Measurements from ENCODE around the gene ALPP.
"Not testable (repeated sequence)": the region's sequence is repeated elsewhere in the genome, so short reads cannot be mapped to it uniquely, and the experiment has no call there.

Gene ALPP

DNA sequence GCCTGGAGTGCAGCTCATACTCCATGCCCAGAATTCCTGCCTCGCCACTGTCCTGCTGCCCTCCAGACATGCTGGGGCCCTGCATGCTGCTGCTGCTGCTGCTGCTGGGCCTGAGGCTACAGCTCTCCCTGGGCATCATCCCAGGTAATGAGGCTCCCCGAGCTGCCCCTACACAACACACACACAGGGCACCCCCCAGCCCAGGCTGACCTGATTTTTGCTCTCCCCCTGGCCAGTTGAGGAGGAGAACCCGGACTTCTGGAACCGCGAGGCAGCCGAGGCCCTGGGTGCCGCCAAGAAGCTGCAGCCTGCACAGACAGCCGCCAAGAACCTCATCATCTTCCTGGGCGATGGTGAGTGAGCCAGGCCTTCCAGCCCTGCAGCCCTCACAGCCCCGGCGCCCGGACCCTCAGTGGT is at the start of gene ALPP:
TSS of gene ALPP (plus strand) at position 17 of the 417 bp plus-strand sequence. CDS start at position 69, 52 bp downstream.
- not testable (repeated sequence) for H3K4me3 ChIP-seq (ENCODE audit: low read depth, low read length); DNase-seq (ENCODE audit: low read depth)

DNA sequence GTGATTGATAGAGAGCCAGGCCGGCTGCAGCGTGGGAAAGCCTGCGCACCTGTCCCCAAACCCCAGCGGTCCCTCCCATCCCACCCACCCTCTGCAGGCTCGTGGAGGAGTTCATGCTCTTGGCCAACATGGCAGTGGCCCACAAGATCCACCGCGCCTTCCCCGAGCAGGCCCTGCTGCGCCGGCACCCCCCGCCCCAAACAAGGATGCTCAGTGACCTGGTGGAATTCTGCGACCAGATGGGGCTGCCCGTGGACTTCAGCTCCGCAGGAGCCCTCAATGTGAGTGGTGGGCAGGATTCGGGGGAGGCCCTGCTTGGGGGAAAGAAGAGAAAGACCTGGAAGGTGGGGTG is 48.9 kb upstream of the ALPP start:
- DNase-seq (ENCODE audit: low read depth) = no peak
- TF ChIP-seq CTCF (IDR thresholded peaks at IDR 0.05; ENCODE audit: insufficient read depth, low read depth, low read length, missing control alignments) = no peak
- no peak overlapping the region for H3K4me3 ChIP-seq (ENCODE audit: low read depth, low read length)

DNA sequence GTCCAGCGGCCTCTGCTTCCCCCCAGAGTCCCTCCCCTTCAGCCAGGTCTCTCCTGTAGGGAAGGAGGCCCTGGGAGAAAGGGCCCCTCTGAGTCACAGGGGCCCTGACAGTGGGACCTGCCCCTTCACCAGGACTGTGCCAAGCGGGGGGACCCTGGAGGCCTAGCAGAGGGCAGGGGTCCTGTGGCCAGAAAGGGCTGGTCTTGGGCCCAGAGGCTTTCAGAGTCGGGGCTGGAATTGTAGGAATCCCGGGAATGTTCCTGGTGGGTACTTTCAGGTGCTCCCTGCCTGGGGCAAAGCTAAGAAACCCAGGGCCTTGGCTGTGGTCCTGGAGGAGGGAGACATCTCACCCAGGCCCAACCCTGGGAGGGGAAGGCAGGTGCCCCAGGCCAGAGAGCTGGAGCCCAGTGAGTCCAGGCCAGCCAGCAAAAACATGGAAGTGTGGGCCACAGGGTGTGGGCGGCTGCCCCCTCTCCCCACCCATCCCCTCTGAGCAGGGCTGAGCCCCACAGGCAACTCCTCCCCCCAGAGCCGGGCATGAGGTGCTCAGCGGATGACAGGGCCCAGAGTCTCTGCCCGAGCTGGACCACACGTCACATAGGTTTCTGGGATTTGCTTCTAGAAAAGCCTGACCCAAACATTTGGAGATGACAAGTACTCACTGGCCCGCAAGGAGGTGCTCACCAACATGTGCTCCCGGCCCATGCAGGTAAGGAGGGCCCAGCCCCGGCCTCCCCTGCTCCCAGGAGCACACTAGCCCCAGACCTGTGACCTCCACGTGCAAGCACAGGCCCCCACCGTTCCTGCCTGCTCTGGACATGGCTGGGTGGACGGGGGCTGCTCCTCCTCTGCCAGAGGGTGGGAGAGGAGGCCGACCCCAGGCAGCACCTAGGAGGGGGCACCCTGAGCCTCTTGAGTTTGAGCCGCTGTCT is 48.2 kb upstream of the ALPP start:
- H3K4me3 ChIP-seq (ENCODE audit: low read depth, low read length) = no peak overlapping the region
- DNase-seq (ENCODE audit: low read depth) = no peak
- no peak for TF ChIP-seq CTCF (IDR thresholded peaks at IDR 0.05; ENCODE audit: insufficient read depth, low read depth, low read length, missing control alignments)

DNA sequence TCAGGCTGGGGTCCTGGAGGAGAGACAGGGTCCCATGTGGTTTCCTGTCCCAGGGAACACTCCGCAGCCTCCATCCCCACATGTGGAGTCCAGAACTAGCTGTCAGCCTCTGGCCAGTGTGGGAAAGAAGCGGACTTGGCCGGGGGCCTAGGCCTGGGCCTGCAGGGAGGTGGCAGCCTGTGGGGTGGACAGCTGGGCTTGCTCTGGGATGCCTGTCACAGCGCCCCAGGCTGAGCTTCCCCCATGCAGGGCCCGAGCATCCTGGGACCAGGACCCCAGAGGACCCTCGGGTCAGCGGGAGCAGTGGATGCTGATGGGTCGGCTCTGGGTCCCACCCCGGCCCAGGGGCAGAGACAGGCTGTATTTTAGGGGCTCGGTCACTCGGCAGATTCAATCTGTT is 47.5 kb upstream of the ALPP start:
- H3K4me3 ChIP-seq (ENCODE audit: low read depth, low read length); DNase-seq (ENCODE audit: low read depth): not testable (repeated sequence)

DNA sequence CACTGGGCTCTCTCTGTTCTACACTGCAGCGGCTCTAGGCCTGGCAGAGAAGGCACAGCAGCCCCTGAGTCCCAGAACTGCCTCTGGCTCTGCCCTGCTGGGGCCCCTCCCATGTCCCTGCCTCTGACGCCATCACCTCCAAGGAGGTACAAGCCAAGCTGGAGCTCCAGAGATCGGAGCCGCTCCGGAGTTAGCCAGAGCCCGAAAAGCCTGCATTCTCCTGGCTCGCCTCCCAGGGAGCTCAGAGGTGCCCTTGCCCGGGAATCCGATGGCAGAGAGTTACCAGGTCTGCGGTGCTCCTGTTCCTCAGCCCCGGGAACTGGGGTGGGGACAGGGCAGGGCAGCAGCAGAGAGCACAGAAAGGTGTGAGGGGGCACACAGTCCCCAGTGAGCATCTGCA is 46.9 kb upstream of the ALPP start:
- H3K4me3 ChIP-seq (ENCODE audit: low read depth, low read length); DNase-seq (ENCODE audit: low read depth): not testable (repeated sequence)

DNA sequence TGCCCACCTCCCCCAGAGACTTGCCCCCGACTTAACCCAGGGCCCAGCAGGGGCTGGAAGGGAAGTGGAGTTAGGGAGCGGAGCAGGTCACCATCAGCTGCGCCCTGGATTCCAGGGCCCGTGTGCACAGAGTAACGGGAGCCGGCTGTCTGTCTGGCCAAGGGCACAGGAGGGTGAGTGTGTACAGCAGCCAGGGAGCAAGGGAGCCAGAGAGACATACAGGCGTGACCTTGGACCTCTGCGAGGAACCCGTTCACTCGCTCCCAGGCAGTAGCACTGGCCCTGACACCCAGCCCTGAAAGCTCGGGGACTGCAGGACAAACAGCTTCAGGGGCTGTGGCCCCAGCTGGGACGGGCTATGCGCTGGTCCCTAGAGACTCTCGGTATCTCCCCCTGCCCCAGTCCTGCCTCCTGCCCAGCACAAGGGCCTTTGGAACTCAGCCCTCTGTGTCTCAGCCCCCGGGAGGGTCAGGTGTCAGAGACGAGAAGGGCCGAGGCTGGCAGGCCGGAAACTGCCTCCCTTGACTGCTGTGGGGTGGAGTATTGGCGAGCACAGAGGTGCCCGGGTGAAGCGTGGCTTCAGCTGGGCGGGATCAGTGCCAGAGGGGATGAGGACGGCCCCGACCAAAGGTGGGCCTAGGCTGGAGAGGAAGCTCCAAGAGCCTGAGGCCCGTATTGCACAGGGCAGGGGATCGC is 46.2 kb upstream of the ALPP start:
- not testable (repeated sequence) for DNase-seq (ENCODE audit: low read depth); H3K4me3 ChIP-seq (ENCODE audit: low read depth, low read length)

GRCh38 chr2:232332940-232333259 is 45.7 kb upstream of the ALPP start:
- no peak for DNase-seq (ENCODE audit: low read depth)
- TF ChIP-seq CTCF (IDR thresholded peaks at IDR 0.05; ENCODE audit: insufficient read depth, low read depth, low read length, missing control alignments) = no peak
- H3K4me3 ChIP-seq (ENCODE audit: low read depth, low read length) = no peak overlapping the region

DNA sequence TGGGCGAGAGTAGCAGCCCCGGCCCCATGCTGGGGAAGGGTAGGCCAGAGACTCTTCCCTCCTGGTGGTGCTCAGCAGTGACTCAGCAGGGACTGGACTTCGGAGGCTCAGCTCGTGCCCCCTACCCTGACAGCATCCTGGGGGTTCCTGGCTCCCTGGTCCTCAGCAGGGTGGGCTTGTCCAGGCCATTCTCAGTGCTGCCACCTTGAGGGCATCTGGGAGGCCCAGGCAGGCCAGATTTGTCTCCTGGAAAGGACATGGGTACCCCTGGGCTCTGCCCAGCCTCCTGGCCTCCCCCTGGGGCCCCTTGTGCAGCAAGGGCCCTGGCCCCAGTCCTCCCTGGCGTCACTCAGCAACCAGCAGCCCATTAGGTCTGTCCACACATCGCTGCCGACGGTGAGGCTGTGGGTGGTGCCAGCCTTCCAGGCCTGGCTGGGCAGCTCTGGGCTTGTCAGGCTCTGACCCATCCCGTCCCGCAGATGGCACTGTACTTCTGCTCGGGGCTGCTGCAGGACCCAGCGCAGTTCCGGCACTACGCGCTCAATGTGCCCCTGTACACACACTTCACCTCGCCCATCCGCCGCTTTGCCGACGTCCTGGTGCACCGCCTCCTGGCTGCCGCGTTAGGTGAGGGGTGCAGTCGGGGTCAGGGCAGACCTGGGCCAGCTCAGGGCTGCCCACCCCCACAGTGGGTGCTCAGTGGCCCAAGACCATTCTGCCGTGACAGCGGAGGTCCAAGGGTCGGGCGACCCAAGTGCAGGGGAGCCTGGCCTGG is 45.0 kb upstream of the ALPP start:
- peak; percentile 37 for TF ChIP-seq CTCF (IDR thresholded peaks at IDR 0.05; ENCODE audit: insufficient read depth, low read depth, low read length, missing control alignments)
- no peak for DNase-seq (ENCODE audit: low read depth)
- no peak overlapping the region for H3K4me3 ChIP-seq (ENCODE audit: low read depth, low read length)

- not testable (repeated sequence) for H3K4me3 ChIP-seq (ENCODE audit: low read depth, low read length); DNase-seq (ENCODE audit: low read depth)
These were observed 44.2 kb upstream of the ALPP start for GRCh38 chr2:232334136-232334884.

GRCh38 chr2:232334885-232335205 is 43.7 kb upstream of the ALPP start:
- not testable (repeated sequence) for H3K4me3 ChIP-seq (ENCODE audit: low read depth, low read length); DNase-seq (ENCODE audit: low read depth)

All from GM12865 (cell line).